GM19395 (cell line): Measurements from ENCODE around the gene KRTAP11-1.

Experiments
- ATAC-seq: cut with Tn5 transposase; IDR thresholded peaks from one replicate; pipeline ENCODE4 v1.9.1; 2021; ENCODE audit warnings: mild to moderate bottlenecking, moderate library complexity; ENCODE audit not compliant: unreplicated experiment

The KRTAP11-1 gene

GRCh38 chr21:30881480-30881879 is at the start of gene KRTAP11-1:
Gene KRTAP11-1, minus strand, starts transcription at chr21:30881580. Its CDS starts 56 bp downstream, at chr21:30881524.
- ATAC-seq: no peak

GRCh38 chr21:30924146-30924700 is 42.8 kb upstream of the KRTAP11-1 start:
- no peak for ATAC-seq

- no peak for ATAC-seq
Measured at GRCh38 chr21:30921129-30921528, 39.7 kb upstream of the KRTAP11-1 start.

- ATAC-seq: no peak
Measured at GRCh38 chr21:30917557-30917956, 36.2 kb upstream of the KRTAP11-1 start.

- no peak for ATAC-seq
Measured at GRCh38 chr21:30900881-30901280, 19.5 kb upstream of the KRTAP11-1 start.

- ATAC-seq: no peak
Measured at GRCh38 chr21:30882866-30883597, 1.7 kb upstream of the KRTAP11-1 start.

GRCh38 chr21:30880914-30881313 is 466 bp downstream of the KRTAP11-1 start:
- ATAC-seq: no peak

GRCh38 chr21:30874526-30874925 is 6.9 kb downstream of the KRTAP11-1 start:
- ATAC-seq: no peak

- ATAC-seq: no peak
Measured at GRCh38 chr21:30847627-30848500, 33.5 kb downstream of the KRTAP11-1 start.

GRCh38 chr21:30842990-30843389 is 38.4 kb downstream of the KRTAP11-1 start:
- ATAC-seq: no peak

- no peak for ATAC-seq
Measured at GRCh38 chr21:30839304-30839703, 42.1 kb downstream of the KRTAP11-1 start.

- ATAC-seq: no peak
Measured at GRCh38 chr21:30838536-30838935, 42.8 kb downstream of the KRTAP11-1 start.

GRCh38 chr21:30831194-30831765 is 50.1 kb downstream of the KRTAP11-1 start:
- ATAC-seq: no peak
